IPS-20b (cell line): Measurements from ENCODE around the gene IQSEC1.

Experiments
- H3K27ac ChIP-seq: one replicate; pipeline ENCODE4 v1.5.1; 2013; ENCODE audit warnings: low read length
- H3K27me3 ChIP-seq: 2 replicates; pipeline ENCODE4 v1.6.1; 2013; ENCODE audit warnings: mild to moderate bottlenecking, low read length, inconsistent platforms; ENCODE audit not compliant: insufficient read depth
- H3K36me3 ChIP-seq: 2 replicates; pipeline ENCODE4 v1.6.1; 2013; ENCODE audit warnings: low read depth, mild to moderate bottlenecking, inconsistent platforms, low read length, moderate library complexity; ENCODE audit not compliant: insufficient read depth
- H3K4me1 ChIP-seq: 2 replicates; pipeline ENCODE4 v1.6.1; 2013; ENCODE audit warnings: mild to moderate bottlenecking, control low read depth, inconsistent platforms, low read length, moderate library complexity; ENCODE audit not compliant: insufficient read depth
- H3K4me3 ChIP-seq: 2 replicates; pipeline ENCODE4 v1.5.1; 2013; ENCODE audit warnings: mild to moderate bottlenecking, low read length, inconsistent platforms
- H3K9ac ChIP-seq: 2 replicates; pipeline ENCODE4 v1.6.1; 2013; ENCODE audit warnings: low read depth, mild to moderate bottlenecking, inconsistent platforms, low read length, moderate library complexity
- H3K9me3 ChIP-seq: 2 replicates; pipeline ENCODE4 v1.6.1; 2013; ENCODE audit warnings: mild to moderate bottlenecking, low read depth, low read length, inconsistent platforms; ENCODE audit not compliant: insufficient read depth

The IQSEC1 gene

DNA sequence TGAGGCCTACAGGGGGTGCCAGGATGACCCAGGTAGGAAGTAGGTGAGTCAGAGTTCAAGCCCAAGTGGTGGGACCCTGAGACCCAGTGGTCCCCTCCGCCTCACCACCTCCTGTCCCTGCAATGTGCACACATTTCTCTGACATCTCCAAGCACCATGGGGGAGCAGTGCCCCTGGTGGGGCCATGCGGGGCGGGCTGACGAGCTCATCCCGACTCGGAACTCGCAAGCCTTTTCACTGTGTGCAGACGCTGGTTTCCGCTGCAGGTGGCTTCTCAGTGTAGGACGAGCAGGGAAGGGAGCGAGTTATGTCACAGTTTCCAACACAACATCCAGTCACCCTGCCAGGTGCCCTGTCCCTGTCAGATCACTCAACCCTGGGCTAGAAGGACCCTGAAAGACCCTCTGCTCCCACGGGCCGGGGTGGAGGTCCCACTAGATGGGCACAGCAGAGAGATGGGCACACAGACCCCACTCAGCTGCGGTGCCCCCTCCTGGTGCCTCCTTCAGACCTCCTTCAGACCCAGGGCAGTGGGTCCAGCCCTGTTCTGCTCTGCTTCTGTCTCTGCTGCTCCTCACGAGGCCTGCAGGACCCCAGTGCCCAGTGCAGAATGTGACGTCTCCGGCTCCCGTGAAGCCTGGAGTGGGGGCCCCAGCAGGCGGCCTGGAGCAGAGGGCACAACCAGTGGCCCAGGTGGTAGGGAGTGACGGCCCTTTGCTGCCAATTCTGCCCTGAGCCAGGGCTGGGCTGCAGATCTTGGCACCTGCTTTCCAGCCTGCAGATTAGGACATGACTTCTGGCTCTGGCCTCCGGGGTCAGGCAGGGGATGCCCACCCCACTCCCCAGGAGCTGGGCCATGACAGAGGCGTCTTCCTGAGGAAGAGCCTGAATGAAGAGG lies 129.9 kb downstream of the IQSEC1 start:
- Histone ChIP-seq H3K36me3 (0 out of 2 replicates have a peak, but pooled peaks cover 6% of the 10 kb centered on the region), H3K9me3 (no peaks in the 10 kb centered on the region), H3K9ac (no peak overlapping the region), H3K4me3 (no peak overlapping the region), H3K27ac (no peak overlapping the region), H3K4me1 (no peaks in the 10 kb centered on the region; the same call in 1 of the 2 replicates), H3K27me3 (no peaks in the 10 kb centered on the region)

DNA sequence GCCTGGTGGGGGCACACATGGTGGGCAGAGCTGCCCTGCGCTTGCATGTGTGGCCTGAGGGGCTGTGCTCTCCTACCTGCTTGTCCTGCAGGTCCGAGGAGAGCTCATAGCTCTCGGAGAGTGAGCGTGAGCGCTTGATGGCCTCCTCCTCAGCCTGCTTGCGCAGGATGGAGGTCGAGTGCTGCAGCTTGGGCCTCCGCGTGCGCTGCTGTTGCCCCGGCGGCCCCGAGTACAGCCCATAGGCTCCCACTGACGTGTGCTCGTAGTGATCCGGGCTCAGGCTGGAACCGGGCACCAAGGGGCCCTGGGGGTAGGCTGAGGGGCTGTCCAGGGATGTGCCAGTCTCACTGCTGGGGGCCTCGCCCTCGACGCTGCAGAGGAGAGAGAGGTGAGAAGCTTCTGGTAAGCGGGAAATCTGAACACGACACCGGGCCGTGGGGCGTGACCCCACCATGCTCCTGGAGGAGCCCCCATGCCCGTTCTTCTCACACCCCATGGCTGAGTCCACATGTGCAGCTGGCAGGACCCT lies 131.7 kb downstream of the IQSEC1 start:
- Histone ChIP-seq H3K4me1 (no peaks in the 10 kb centered on the region; the same call in 1 of the 2 replicates), H3K36me3 (0 out of 2 replicates have a peak, but pooled peaks cover 6% of the 10 kb centered on the region), H3K4me3 (no peak overlapping the region)

DNA sequence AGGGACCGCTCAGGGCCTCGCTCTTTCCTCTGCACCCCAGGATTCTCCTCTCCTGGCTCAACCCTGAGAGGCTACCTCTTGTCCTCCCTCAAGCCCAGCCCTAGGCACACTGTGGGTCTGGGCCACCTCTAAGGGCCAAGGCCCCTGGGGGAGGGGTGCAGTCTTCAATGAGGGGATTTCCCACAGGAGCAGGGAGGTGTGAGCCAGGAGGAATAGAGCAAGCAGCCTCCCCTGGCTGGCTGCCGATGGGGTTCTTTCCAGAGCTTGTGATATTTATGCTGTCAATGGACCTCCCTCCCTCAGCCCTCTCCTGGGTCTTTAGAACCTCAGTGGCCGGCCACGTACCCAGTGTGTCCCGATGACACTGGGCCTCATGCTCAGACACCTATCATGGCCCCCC lies 132.4 kb downstream of the IQSEC1 start:
- no peak overlapping the region for H3K9ac ChIP-seq
- no peaks in the 10 kb centered on the region for H3K9me3 ChIP-seq
- H3K27me3 ChIP-seq: no peaks in the 10 kb centered on the region
- no peaks in the 10 kb centered on the region; the same call in 1 of the 2 replicates for H3K4me1 ChIP-seq
- H3K27ac ChIP-seq: no peak overlapping the region
- H3K4me3 ChIP-seq: no peak overlapping the region
- peaks cover 11% of the 10 kb centered on the region; the same call in 1 of the 2 replicates for H3K36me3 ChIP-seq

More for the DNA sequence above, 131.7 kb downstream of the IQSEC1 start:
- H3K27me3 ChIP-seq: no peaks in the 10 kb centered on the region
- H3K9me3 ChIP-seq: no peaks in the 10 kb centered on the region
- no peak overlapping the region for H3K27ac ChIP-seq
- no peak overlapping the region for H3K9ac ChIP-seq

DNA sequence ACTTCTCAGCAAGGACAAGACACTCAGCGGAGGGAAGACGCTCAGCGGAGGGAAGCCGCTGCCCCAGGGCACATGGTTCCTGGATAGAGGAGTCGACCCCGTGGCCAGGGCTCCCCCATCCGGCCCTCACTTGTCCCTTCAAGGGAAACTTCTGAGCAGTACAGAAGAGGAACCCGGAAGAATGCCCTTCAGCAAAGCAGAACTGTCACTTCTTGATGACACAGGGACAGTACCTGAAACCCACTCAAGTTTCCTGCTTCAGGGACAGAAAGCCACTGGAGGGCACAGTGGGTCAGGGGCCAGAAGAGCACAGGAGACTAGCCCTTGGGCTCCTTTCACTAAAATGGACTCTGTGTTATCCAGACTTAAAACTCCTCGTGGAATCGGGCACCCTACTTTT lies 134.1 kb downstream of the IQSEC1 start:
- Histone ChIP-seq H3K4me3 (no peak overlapping the region), H3K9me3 (no peaks in the 10 kb centered on the region), H3K27ac (no peak overlapping the region), H3K27me3 (no peaks in the 10 kb centered on the region), H3K4me1 (no peaks in the 10 kb centered on the region), H3K36me3 (peaks cover 28% of the 10 kb centered on the region), H3K9ac (no peak overlapping the region)

GRCh38 chr3:12938258-12938711 lies 134.9 kb downstream of the IQSEC1 start:
- no peaks in the 10 kb centered on the region for H3K4me1 ChIP-seq
- no peaks in the 10 kb centered on the region for H3K27me3 ChIP-seq
- no peaks in the 10 kb centered on the region for H3K9me3 ChIP-seq
- H3K9ac ChIP-seq: no peak overlapping the region
- H3K4me3 ChIP-seq: no peak overlapping the region
- no peak overlapping the region for H3K27ac ChIP-seq
- H3K36me3 ChIP-seq: peaks cover 29% of the 10 kb centered on the region

DNA sequence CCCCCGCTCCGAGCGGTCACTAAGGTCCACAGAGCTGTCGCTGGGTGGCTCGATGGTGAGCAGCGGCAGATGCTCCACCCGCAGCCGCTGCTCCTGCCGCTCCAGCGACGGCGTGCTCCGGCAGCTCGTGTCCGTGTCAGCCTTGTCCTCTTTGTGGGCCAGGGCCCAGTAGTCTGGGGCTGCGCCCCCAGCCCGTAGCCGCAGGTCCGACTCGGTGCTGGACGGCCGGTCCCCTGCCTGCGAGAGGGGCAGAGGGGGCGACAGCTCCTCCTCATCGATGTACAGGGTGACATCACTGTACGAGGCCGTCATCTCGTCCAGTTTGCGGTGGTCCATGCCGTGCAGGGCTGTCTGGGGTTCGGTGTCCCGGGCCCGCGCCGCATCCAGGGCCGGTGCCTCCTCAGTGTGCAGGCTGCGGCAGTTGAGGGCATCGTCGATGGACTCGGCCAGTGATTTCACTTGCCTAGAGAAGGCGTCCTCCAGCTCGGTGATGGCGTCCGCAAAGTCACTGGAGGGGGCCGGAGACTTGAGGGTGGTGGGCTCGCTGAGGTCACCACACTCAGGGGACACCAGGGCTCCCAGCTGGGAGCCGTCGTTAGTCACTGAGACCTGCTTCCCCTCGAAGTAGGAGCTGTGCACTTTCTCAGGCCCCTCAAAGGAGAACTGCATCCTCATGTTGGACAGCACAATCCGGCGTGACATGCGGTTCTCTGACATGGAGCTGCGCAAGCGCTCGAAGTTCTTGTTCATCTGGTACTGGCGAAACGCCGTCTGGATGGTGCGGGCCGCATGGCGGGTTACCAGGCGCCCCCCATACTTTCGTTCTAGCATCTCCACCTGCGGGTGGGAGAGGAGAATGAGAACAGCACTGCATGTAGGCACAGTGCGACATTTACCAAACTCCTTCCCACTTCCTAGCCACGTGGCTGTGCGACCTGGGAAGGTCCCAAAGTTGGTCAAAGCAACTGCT lies 137.1 kb downstream of the IQSEC1 start:
- H3K36me3 ChIP-seq: peaks cover 28% of the 10 kb centered on the region
- H3K27me3 ChIP-seq: no peaks in the 10 kb centered on the region
- H3K4me1 ChIP-seq: no peaks in the 10 kb centered on the region

GRCh38 chr3:12935023-12935860 lies 138.0 kb downstream of the IQSEC1 start:
- Histone ChIP-seq H3K27me3 (no peaks in the 10 kb centered on the region), H3K9ac (no peak overlapping the region), H3K27ac (no peak overlapping the region), H3K4me3 (no peak overlapping the region), H3K36me3 (peaks cover 23% of the 10 kb centered on the region), H3K4me1 (no peaks in the 10 kb centered on the region), H3K9me3 (no peaks in the 10 kb centered on the region)

More for the DNA sequence above, 137.1 kb downstream of the IQSEC1 start:
- Histone ChIP-seq H3K4me3 (no peak overlapping the region), H3K27ac (no peak overlapping the region), H3K9me3 (no peaks in the 10 kb centered on the region), H3K9ac (no peak overlapping the region)

- no peak overlapping the region for H3K27ac ChIP-seq
These were observed 138.8 kb downstream of the IQSEC1 start for GRCh38 chr3:12934431-12934830.

DNA sequence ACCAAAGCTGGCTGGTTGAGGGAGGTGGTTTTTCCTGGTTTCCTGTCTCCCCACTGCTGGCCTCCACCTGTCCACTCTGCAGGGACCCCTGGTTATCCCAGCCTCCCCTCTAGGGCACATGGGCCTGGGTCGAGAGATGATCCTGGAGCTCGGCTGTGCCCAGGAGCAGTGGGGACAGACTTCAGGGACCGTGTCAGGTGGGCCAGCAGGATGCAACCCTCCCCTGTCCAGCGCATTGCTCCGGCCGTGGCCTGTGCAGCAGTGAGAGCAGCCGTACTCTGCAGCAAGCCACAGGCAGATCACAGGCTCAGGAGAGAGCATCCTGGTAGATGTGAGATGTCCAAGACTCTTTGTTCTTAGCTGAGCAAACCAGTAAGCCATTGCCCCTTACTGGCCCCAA lies 139.3 kb downstream of the IQSEC1 start:
- Histone ChIP-seq H3K4me1 (no peaks in the 10 kb centered on the region), H3K27me3 (no peaks in the 10 kb centered on the region), H3K27ac (no peak overlapping the region), H3K9ac (no peak overlapping the region), H3K9me3 (no peaks in the 10 kb centered on the region), H3K4me3 (no peak overlapping the region), H3K36me3 (peaks cover 23% of the 10 kb centered on the region)

More at GRCh38 chr3:12934431-12934830, 138.8 kb downstream of the IQSEC1 start:
- peaks cover 23% of the 10 kb centered on the region for H3K36me3 ChIP-seq
- H3K9me3 ChIP-seq: no peaks in the 10 kb centered on the region
- no peaks in the 10 kb centered on the region for H3K27me3 ChIP-seq
- H3K4me1 ChIP-seq: no peaks in the 10 kb centered on the region
- no peak overlapping the region for H3K9ac ChIP-seq
- no peak overlapping the region for H3K4me3 ChIP-seq

GRCh38 chr3:12932754-12933153 lies 140.5 kb downstream of the IQSEC1 start:
- Histone ChIP-seq H3K27ac (no peak overlapping the region), H3K9ac (no peak overlapping the region), H3K4me3 (no peak overlapping the region), H3K4me1 (no peaks in the 10 kb centered on the region), H3K36me3 (peaks cover 23% of the 10 kb centered on the region), H3K27me3 (no peaks in the 10 kb centered on the region), H3K9me3 (no peaks in the 10 kb centered on the region)
